OCI-LY7 (cell line): ENCODE results near the gene CSNK1A1L. TPM values are rescaled to one million over a fixed set of nuclear protein-coding genes. Genes with fewer than 3 reads are reported as not detected.

Experiments
- BruUV-seq: library from RNA; stranded (reverse); fragments of 400-500 nt; replicated peaks from 2 replicates; lab custom pipeline; 2021; lab: Mats Ljungman, UMichigan
- CTCF ChIA-PET: fragments of 300-600 bp; sonication (Branson Sonifier 250); formaldehyde crosslinking; loops from one replicate; lab custom pipeline; 2022; ENCODE audit warnings: antibody characterized with exemption; ENCODE audit not compliant: unreplicated experiment; lab: Charles Lee
- POLR2A ChIA-PET: fragments of 300-600 bp; sonication (Branson Sonifier 250); formaldehyde crosslinking; loops from one replicate; lab custom pipeline; 2022; ENCODE audit warnings: antibody characterized with exemption; lab: Charles Lee
- DNase-seq: peaks from one replicate; pipeline ENCODE4 v3.0.0-alpha.2; 2015; ENCODE audit warnings: low spot score
- H2AFZ ChIP-seq: fragments of 200-600 bp; sonication (generic), shearing (Covaris generic); 2 replicates; pipeline ENCODE4 v1.6.1; 2014; ENCODE audit warnings: mild to moderate bottlenecking, antibody characterized with exemption, low read length, moderate library complexity
- H3K27ac ChIP-seq: fragments of 200-600 bp; sonication (generic); 2 replicates; pipeline ENCODE4 v1.5.1; 2014; ENCODE audit warnings: mixed run types, low read depth, mild to moderate bottlenecking, moderate library complexity, low read length, inconsistent platforms; ENCODE audit not compliant: poor library complexity, severe bottlenecking
- H3K36me3 ChIP-seq: fragments of 200-600 bp; sonication (generic); 2 replicates; pipeline ENCODE4 v1.6.1; 2014; ENCODE audit warnings: mild to moderate bottlenecking, antibody characterized with exemption, low read length, moderate library complexity, mixed read lengths; ENCODE audit not compliant: insufficient read depth
- H3K4me1 ChIP-seq: fragments of 200-600 bp; sonication (generic); 2 replicates; pipeline ENCODE4 v1.5.1; 2014; ENCODE audit warnings: mild to moderate bottlenecking, low read length; ENCODE audit not compliant: insufficient read depth, poor library complexity, severe bottlenecking
- H3K4me2 ChIP-seq: fragments of 200-600 bp; sonication (generic); 2 replicates; pipeline ENCODE4 v1.6.1; 2014; ENCODE audit warnings: mild to moderate bottlenecking, low read length
- H3K4me3 ChIP-seq: fragments of 200-600 bp; sonication (generic); 2 replicates; pipeline ENCODE4 v1.5.1; 2014; ENCODE audit warnings: mild to moderate bottlenecking, low read depth, low read length; ENCODE audit not compliant: poor library complexity, severe bottlenecking
- H3K79me2 ChIP-seq: fragments of 200-600 bp; sonication (generic); 2 replicates; pipeline ENCODE4 v1.6.1; 2016; ENCODE audit warnings: low read depth, mild to moderate bottlenecking, low read length, moderate library complexity, mixed read lengths; ENCODE audit not compliant: insufficient read depth
- H3K9me2 ChIP-seq: fragments of 200-600 bp; sonication (generic); 2 replicates; pipeline ENCODE4 v1.6.1; 2016; ENCODE audit warnings: mild to moderate bottlenecking, low read length, mixed read lengths; ENCODE audit not compliant: insufficient read depth
- H3K9me3 ChIP-seq: fragments of 200-600 bp; sonication (generic); 2 replicates; pipeline ENCODE4 v1.6.1; 2014; ENCODE audit warnings: mild to moderate bottlenecking, mixed run types, low read length, mixed read lengths
- H4K20me1 ChIP-seq: fragments of 200-600 bp; sonication (generic); 2 replicates; pipeline ENCODE4 v1.6.1; 2014; ENCODE audit warnings: mild to moderate bottlenecking, antibody characterized with exemption, low read length, moderate library complexity, mixed read lengths; ENCODE audit not compliant: insufficient read depth
- CTCF ChIP-seq: fragments of 200-600 bp; sonication (generic); conservative IDR thresholded peaks from 2 replicates; pipeline ENCODE4 v1.5.1; 2014; ENCODE audit warnings: mild to moderate bottlenecking, antibody characterized with exemption, low read length, moderate library complexity, mixed read lengths
- EZH2phosphoT487 ChIP-seq: fragments of 200-600 bp; sonication (generic); IDR thresholded peaks from 2 replicates; pipeline ENCODE4 v1.6.1; 2018; ENCODE audit warnings: low read depth, borderline replicate concordance, mild to moderate bottlenecking, mixed run types, antibody characterized with exemption, low read length, moderate library complexity, mixed read lengths
- intact Hi-C: fragments of 100-400 bp; cut with micrococcal nuclease; formaldehyde crosslinking; loops from one replicate; pipeline ENCODE4 v1.10.0; 2022; ENCODE audit not compliant: unreplicated experiment
- total RNA-seq, 2 experiments: library from RNA; depleted of rRNA in 1 of 2; stranded (reverse); fragments of >200 nt in 1 of 2; shearing (Covaris generic) in 1 of 2; gene quantifications; 2 replicates each; pipeline ENCODE4 v1.2.3, GENCODE V29; 2014 to 2022

Gene CSNK1A1L
- total RNA-seq, 2 experiments from 2014 or later: not detected

- Histone ChIP-seq H3K27ac (no peak overlapping the region), H3K9me2 (no peaks in the 10 kb centered on the region), H3K9me3 (no peaks in the 10 kb centered on the region), H3K4me1 (no peaks in the 10 kb centered on the region), H3K4me3 (no peak overlapping the region), H3K79me2 (no peaks in the 10 kb centered on the region), H3K4me2 (no peak overlapping the region), H4K20me1 (no peaks in the 10 kb centered on the region), H3K36me3 (no peaks in the 10 kb centered on the region), H2AFZ (no peak overlapping the region)
- CTCF ChIA-PET: interaction anchor here (1.1 kb wide), 1 partner anchor 38 kb away, joined by 4 read pairs; no protein-coding TSS in a partner anchor
- DNase-seq: no peak
- POLR2A ChIA-PET: interaction anchor here (0.7 kb wide), 2 partner anchors 15 to 297 kb away, joined by 3 read pairs; no protein-coding TSS in a partner anchor
- TF ChIP-seq EZH2phosphoT487: no peak
- no peak for TF ChIP-seq CTCF
- BruUV-seq: no TSS peak
- intact Hi-C loops: no loop called here
Observed at GRCh38 chr13:37134411-37135041, 29.1 kb upstream of the CSNK1A1L start.

GRCh38 chr13:37132211-37132610 lies 26.7 kb upstream of the CSNK1A1L start:
- no peaks in the 10 kb centered on the region for H4K20me1 ChIP-seq
- H3K4me3 ChIP-seq: no peak overlapping the region
- no peak overlapping the region for H2AFZ ChIP-seq
- H3K9me2 ChIP-seq: no peaks in the 10 kb centered on the region
- H3K36me3 ChIP-seq: no peaks in the 10 kb centered on the region
- no peak for DNase-seq
- H3K4me2 ChIP-seq: no peak overlapping the region
- no peaks in the 10 kb centered on the region for H3K79me2 ChIP-seq
- intact Hi-C loops: no loop called here
- no peak overlapping the region for H3K27ac ChIP-seq
- BruUV-seq: no TSS peak
- H3K9me3 ChIP-seq: no peaks in the 10 kb centered on the region
- CTCF ChIA-PET: no interaction called here
- no peaks in the 10 kb centered on the region for H3K4me1 ChIP-seq
- no peak for TF ChIP-seq EZH2phosphoT487
- TF ChIP-seq CTCF: no peak
- POLR2A ChIA-PET: interaction anchor here (0.7 kb wide), 2 partner anchors 139 to 415 kb away, joined by 4 read pairs; no protein-coding TSS in a partner anchor

DNA sequence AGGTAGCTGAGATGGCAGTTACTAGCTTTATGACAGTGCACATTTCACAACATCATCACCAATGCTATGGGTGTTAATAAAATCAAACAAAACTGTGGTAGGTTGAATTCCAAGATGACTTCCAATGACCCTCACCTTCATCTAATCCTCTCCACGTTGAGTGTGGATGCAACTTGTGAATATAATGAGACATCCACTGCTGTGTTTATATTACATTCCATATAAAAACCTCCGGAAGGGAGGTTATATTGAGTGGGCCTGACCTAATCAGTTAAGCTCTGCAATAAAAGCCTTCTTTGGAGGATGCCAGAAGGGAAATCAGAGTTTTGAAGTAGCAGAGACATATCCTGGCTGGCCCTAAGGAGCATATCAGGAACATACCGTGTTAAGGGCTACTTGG lies 25.6 kb upstream of the CSNK1A1L start:
- no peak overlapping the region for H3K4me2 ChIP-seq
- no peaks in the 10 kb centered on the region for H3K9me3 ChIP-seq
- no TSS peak for BruUV-seq
- no peak overlapping the region for H3K27ac ChIP-seq
- ChIA-PET POLR2A (interaction anchor here (0.8 kb wide), 1 partner anchor 12 kb away, joined by 3 read pairs; no protein-coding TSS in a partner anchor), CTCF (no interaction called here)
- DNase-seq: no peak
- no peaks in the 10 kb centered on the region for H4K20me1 ChIP-seq
- no peaks in the 10 kb centered on the region for H3K4me1 ChIP-seq
- H3K36me3 ChIP-seq: no peaks in the 10 kb centered on the region
- no peaks in the 10 kb centered on the region for H3K9me2 ChIP-seq
- no peak overlapping the region for H3K4me3 ChIP-seq
- H3K79me2 ChIP-seq: no peaks in the 10 kb centered on the region
- no peak overlapping the region for H2AFZ ChIP-seq
- intact Hi-C loops: no loop called here
- no peak for TF ChIP-seq EZH2phosphoT487
- no peak for TF ChIP-seq CTCF
